Fibroblast of skin of back (primary cell): Measurements from ENCODE around the gene CDC42SE2.
"Not testable (repeated sequence)": the region's sequence is repeated elsewhere in the genome, so short reads cannot be mapped to it uniquely, and the experiment has no call there.

Experiments
- DNase-seq: peaks from one replicate; pipeline ENCODE4 v3.0.0-alpha.2; 2013

Gene CDC42SE2

DNA sequence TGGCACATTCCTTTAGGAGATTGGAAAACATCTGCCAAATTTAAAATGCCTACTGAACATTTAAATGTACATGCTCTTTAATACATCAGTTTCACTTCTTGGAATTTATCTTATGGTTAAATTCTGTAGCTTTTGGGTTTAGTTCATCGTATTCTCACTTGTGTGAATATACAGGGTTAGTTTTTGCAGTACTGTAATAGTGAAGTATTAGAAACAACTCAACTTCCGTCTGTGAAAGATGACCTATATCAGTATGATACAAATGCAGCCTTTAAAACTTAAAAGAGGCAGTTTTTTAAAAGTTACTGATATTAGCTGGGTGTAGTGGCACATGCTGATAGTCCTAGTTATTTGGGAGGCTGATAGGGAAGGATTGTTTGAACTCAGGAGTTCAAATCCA is 57.2 kb downstream of the CDC42SE2 start:
- no peak for DNase-seq

- no peak for DNase-seq
Observed at GRCh38 chr5:131322926-131323325, 59.1 kb downstream of the CDC42SE2 start.

DNA sequence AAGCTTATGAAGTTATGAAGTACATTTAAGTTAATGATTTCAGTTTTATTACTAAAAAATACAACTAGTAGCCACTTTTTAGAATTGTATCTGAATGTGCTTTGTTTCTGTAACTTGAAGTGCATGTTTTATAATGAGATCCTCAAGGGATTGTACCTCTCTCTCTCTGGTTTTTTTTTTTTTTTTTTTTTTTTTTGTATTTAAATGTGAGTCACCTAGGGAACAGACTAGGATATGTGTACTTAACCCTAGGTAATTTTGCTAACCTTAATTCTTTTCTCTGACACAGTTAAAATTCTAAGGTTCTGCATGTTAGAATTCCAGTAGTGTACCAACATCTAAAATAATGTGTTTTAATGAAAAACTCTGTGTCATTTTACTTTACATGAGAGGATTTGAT is 59.5 kb downstream of the CDC42SE2 start:
- no peak for DNase-seq

DNA sequence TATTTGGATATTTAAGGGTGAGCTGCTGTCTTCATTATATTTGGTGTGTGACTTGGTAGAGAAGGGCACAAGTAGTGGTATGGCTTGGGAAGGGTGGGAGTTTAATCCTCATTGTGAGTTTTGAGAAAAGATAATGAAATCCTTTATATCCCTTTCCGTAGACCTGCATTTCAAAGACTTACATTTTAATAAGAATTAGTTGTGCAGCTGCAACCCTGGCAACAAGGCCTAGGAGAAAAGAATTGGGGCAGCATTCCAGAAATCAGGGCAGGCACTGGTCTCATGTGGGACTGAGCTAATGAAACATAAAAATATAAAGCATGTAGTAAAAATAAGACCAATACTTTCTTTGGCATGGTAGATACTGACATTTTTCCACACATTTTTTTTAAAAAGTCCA is 60.5 kb downstream of the CDC42SE2 start:
- DNase-seq: peak; percentile 17

DNA sequence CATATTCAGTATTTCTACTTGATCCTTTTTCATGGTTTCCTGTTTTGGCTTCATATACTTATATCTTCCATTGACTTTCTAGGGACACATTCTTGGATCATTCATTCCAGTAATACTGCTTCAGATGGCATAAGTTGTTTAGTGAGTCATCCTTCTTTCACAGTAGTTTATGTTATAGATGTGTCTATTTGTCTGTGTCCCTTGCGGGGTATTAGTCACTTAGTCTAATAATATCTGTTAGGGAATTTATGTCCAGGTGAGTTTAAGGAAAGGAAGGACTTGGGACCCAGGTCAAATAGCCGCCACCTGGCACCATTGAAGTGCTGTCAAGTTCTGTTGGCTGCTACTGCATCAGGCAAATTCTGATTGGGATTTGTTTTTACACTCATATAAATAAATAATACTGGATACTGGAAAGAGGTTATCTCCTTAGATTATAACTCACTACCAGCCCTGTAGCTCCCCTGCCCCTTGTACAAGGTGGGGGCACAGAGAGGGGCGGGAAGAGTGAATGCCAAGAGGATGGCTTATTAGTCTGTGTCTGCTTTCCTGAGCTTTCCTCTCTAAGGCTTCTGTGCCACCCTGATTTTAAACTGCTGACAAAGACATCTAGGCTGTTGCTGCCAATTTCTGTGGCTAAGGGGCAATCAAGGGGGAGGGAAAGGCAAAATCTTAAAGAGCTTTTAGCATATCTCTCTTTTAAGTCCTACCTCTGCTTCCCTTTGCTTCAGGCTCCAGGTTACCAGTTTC is 64.9 kb downstream of the CDC42SE2 start:
- peak; percentile 78 for DNase-seq

DNA sequence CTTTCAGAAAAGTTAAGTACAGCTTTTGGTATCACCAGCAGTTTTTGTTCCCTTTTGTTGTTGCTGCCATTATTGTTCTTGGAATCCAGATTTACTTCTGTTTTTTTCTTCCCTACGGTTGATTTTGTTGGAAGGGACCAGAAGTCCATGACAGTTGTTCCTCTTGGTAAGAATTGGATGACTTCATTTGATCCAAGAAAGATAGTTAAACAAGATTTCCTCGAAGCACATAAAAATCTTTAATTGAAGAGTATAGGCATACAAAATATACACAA is 65.4 kb downstream of the CDC42SE2 start:
- no peak for DNase-seq

DNA sequence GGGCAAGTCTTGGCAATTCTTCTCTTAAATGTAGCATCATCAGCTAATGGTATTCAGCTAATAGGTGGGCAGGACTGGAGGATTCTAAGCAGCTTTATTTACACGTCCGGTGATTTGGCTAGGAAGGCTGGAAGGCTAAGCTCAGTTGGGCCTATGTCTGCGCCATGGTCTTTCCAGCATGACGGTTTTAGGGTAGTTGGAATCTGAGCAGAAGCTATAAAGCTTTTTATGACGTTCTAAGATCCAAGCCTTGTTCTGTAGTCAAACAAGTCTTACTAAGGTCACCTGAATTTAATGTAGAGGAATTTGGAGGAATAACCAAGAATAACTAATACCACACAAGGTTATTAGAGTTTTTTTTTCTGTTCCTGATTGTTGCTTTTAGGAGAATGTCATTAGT is 66.2 kb downstream of the CDC42SE2 start:
- DNase-seq: no peak

DNA sequence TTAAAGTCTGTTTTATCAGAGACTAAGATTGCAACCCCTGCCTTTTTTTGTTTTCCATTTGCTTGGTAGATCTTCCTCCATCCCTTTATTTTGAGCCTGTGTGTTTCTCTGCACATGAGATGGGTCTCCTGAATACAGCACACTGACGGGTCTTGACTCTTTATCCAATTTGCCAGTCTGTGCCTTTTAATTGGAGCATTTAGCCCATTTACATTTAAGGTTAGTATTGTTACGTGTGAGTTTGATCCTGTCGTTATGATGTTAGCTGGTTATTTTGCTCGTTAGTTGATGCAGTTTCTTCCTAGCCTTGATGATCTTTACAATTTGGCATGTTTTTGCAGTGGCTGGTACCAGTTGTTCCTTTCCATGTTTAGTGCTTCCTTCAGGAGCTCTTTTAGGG is 71.9 kb downstream of the CDC42SE2 start:
- DNase-seq: not testable (repeated sequence)

DNA sequence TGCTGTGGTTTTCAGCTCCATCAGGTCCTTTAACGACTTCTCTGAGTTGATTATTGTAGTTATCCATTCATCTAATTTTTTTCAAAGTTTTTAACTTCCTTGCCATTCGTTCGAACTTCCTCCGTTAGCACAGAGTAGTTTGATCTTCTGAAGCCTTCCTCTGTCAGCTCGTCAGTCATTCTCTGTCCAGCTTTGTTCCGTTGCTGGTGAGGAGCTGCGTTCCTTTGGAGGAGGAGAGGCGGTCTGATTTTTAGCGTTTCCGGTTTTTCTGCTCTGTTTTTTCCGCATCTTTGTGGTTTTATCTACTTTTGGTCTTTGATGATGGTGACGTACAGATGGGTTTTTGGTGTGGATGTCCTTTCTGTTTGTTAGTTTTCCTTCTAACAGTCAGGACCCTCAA is 72.9 kb downstream of the CDC42SE2 start:
- DNase-seq: not testable (repeated sequence)

- not testable (repeated sequence) for DNase-seq
Observed at GRCh38 chr5:131337240-131338050, 73.6 kb downstream of the CDC42SE2 start.

DNA sequence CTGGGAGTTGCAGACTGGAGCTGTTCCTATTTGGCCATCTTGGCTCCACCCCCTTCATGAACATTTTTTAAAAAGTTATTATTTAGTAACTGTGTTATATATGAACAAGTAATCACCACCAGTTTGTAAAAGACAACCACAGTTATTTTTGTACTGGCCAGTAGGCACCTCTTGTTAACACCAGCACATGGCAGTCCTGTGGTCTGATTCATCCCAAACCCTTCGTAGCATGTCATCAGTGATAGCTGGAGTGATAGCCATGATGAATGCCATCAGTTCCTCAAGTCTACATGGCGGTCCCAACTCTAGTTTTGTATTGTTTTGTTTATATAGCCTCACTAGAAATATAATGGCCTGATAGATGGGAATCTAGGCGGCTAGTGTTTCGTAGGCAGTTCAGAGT is 74.2 kb downstream of the CDC42SE2 start:
- DNase-seq: no peak

- not testable (repeated sequence) for DNase-seq
Observed at GRCh38 chr5:131344288-131344687, 80.4 kb downstream of the CDC42SE2 start.

DNA sequence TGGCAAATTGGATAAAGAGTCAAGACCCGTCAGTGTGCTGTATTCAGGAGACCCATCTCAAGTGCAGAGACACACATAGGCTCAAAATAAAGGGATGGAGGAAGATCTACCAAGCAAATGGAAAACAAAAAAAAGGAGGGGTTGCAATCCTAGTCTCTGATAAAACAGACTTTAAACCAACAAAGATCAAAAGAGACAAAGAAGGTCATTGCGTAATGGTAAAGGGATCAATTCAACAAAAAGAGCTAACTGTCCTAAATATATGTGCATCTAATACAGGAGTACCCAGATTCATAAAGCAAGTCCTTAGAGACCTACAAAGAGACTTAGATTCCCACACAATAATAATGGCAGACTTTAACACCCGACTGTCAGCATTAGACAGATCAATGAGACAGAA is 82.4 kb downstream of the CDC42SE2 start:
- DNase-seq: not testable (repeated sequence)

DNA sequence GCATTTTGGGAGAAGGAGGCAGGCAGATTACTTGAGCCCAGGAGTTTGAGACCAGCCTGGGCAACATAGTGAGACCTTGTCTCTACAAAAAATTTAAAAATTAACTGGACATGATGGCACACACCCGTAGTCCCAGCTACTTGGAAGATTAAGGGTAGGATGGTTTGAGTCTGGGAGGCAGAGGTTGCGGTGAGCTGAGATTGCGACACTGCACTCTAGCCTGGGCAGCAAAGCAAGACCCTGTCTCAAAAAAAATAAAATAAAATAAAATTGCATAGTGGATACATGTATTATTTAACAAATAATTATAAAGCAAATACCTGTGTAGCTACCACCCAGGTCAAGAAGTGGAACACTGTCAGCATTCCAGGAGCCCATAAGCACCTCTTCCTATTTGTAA is 90.1 kb downstream of the CDC42SE2 start:
- no peak for DNase-seq

DNA sequence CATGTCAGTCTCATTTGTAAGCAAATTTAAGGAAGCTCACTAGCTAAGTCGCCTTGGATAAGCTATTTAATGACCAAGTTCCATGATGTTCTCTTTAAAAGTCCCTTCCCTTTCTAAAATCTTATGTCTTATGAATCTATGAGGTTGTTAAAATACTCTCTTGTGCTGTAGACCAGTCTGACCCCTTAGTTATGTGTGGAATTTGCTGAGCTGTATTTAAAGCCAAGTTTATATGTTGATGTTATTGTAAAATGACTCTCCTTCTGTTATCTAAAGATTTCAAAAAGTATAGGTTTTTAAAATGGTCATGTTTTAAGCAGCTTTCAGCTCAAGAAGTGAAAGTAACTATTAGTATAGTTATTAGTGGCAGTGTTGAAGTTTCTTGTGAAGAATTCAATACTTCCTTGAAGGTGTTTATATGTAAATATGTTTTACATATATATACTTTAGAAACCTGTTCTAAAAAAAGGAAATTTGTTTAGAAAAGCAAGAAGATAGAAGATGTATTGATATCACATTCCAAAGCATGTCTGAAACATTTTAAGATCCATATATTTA is 92.2 kb downstream of the CDC42SE2 start:
- peak; percentile 56 for DNase-seq

GRCh38 chr5:131356619-131357018 is 92.8 kb downstream of the CDC42SE2 start:
- no peak for DNase-seq

DNA sequence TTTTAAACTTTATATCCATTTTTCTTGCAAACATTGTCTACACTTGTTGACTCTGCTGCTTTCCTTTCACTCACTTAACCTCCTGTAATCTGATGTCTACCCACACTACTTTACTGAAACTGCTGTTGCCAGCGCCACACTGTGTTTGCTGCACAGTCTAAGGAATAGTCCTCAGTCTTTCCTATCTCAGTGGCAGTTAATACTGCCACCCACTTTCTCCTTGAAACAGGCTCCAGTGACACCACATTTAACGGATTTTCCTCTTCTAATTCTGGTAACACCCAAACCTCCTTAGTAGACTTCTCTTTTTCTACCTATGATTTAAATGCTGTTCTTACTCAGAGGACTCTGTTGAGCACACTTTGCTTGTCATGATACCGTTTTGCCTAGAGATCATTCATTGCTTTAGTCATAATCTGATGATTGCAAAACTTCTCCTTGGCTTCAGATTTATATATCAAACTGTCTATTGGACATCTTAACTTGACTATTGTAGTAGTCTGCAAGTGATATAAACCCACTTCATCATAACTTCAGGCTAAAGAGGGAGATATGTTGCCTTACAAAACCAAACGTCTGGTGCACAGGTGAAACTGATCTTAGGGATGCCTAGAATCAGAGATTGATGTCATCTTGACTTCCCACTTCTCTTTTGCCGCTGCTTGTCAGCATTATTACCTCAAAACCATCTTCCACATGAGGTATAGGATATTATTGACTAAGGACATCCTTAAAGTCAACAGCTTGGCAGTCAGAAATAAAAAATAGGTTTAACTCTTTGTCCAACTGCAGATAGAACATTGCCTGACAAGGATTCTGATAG is 94.1 kb downstream of the CDC42SE2 start:
- no peak for DNase-seq

DNA sequence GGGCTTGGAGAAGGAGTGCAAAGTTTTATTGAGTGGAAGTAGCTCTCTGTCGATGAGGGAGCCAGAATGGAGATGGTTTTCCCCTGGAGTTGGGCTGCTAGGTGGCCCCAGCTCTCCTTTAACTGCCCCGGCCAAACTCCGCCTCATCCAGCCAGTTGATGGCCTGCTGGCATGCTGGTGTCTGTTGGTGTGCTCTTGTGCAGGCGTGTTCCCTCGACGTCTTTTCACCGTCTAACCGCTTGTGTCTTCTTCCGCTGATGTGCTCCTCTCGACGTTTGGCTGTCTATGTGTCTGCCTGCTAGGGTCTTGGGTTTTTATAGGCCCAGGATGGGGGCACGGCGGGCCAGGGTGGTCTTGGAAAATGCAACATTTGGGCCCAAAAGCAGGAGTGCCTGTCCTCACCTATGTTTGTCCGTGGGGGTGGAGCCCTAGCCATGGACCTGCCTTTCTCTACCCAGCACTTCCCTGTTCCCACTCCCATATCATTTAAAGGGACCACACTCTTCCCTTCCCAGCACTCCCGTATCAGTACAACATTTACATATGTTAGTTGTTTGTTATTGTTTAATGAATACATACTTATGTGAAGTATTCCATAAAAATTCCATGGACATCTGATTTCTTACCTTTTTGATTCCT is 97.9 kb downstream of the CDC42SE2 start:
- no peak for DNase-seq

- DNase-seq: no peak
Observed at GRCh38 chr5:131363811-131364506, 100.1 kb downstream of the CDC42SE2 start.

GRCh38 chr5:131364507-131365050 is 100.7 kb downstream of the CDC42SE2 start:
- DNase-seq: no peak

DNA sequence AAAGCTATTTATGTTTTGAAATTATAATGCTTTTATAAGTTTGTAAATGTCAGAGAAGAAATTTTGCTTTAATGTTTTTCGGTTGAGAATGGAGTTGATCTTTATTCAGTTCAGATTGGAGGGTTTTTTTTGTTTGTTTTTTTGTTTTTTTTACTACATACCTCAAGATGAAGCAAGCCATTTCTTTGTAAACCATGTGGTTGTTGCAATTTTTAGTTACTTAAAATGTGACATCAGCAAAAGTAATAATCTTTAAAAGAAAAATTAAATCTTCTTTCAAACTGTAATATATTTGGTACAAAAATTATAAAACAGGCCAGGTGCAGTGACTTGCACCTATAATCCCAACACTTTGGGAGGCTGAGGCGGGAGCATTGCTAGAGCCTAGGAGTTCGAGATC is 102.6 kb downstream of the CDC42SE2 start:
- no peak for DNase-seq
